ENCODE measurements around the gene CDC37L1.
A peak's percentile ranks its signal among the peaks of the same experiment; 100 is the strongest.

The CDC37L1 gene

DNA sequence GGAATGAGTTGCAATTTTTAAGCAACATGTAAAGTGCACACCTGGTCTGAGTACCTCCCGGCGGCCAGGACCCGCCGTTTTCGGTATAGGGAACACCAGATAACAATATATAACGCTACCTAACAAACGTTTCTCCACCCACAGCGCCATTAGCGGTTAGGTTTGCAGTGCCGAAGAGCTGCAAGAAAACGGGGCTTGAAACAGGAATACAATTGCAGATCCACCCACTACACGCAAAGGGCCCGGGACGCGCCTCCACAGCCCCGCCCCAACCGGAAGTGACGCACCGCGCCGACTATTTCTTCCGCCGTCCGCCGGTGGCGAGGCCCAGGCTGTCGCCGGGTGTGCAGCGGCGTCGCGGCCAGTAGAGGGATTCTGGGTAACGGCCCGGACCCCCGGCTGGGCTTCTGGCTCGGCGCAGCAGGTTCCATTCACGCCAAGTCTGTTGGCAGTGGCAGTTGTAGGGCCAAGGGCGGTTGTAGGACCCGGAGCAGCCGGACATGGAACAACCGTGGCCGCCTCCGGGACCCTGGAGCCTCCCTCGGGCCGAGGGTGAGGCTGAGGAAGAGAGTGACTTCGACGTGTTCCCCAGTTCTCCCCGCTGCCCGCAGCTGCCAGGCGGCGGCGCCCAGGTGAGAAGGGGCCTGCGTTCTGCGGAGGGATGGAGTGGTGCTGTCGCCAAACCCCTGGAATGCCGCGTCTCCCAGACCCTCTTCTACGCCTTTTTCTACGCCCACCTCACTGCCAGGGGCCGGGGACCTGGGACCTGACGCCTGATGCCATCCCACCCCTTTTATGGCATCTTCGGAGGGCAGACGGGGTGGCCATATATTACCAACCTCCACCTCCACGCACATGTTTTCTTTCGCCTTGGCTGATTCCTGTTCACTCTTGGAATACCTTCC is at the start of gene CDC37L1:
TSS of gene CDC37L1 (plus strand) at position 302 of the 905 bp plus-strand sequence. CDS start at position 501, 199 bp downstream.
- DNase-seq (ENCODE audit: low read depth): peak; percentile 80
- TF ChIP-seq CTCF (conservative IDR thresholded peaks at IDR 0.05; ENCODE audit: low read depth, low read length): peak; percentile 49
- H3K4me3 ChIP-seq (ENCODE audit: low read length): peak within 1 kb of the TSS; percentile 72

GRCh38 chr9:4630836-4631235 is 48.5 kb upstream of the CDC37L1 start:
- no peak overlapping the region for H3K4me3 ChIP-seq (ENCODE audit: low read length)
- DNase-seq (ENCODE audit: low read depth): no peak
- TF ChIP-seq CTCF (conservative IDR thresholded peaks at IDR 0.05; ENCODE audit: low read depth, low read length): no peak

GRCh38 chr9:4638968-4639367 is 40.4 kb upstream of the CDC37L1 start:
- no peak for DNase-seq (ENCODE audit: low read depth)
- no peak overlapping the region for H3K4me3 ChIP-seq (ENCODE audit: low read length)
- TF ChIP-seq CTCF (conservative IDR thresholded peaks at IDR 0.05; ENCODE audit: low read depth, low read length): no peak

DNA sequence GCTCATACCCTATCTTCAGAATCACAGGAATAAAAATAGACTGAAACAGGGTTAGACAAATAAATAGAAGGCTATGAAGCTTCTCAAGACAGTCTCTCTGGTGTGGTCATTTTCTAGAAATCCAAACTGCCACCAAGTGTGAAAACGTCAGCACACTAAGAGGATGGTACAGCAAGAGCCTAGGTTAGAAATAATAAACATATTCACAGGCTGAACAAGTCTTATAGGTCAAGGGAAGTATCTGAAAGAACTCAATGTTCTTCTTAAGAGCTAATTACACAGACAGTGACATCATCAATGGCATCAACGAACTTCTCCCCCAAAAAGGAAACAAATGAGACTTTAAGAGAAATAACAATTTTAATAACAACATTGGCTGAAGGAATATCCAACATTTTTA is 39.9 kb upstream of the CDC37L1 start:
- DNase-seq (ENCODE audit: low read depth): no peak
- H3K4me3 ChIP-seq (ENCODE audit: low read length): no peak overlapping the region
- no peak for TF ChIP-seq CTCF (conservative IDR thresholded peaks at IDR 0.05; ENCODE audit: low read depth, low read length)

DNA sequence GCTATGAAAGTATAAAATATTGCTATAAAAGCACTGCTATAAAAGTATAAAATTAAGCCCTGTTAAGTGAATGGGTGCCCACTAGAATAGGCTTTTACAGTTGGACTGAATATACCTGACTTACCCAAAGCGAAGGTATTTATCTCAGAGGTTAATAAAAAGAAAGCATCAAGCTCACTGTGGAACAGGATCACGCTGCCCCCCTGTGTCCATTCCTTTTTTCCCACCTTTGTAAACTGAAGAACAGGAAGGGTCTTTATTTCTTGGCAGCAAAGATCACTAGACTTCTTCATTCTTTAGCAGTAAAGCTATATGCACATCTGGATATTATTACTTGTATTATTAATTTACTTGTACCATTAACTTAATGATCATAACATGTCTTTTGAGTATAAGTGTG is 39.3 kb upstream of the CDC37L1 start:
- no peak overlapping the region for H3K4me3 ChIP-seq (ENCODE audit: low read length)
- no peak for DNase-seq (ENCODE audit: low read depth)
- peak; percentile 60 for TF ChIP-seq CTCF (conservative IDR thresholded peaks at IDR 0.05; ENCODE audit: low read depth, low read length)

- no peak for DNase-seq (ENCODE audit: low read depth)
- no peak overlapping the region for H3K4me3 ChIP-seq (ENCODE audit: low read length)
- no peak for TF ChIP-seq CTCF (conservative IDR thresholded peaks at IDR 0.05; ENCODE audit: low read depth, low read length)
Observed at GRCh38 chr9:4642351-4642750, 37.0 kb upstream of the CDC37L1 start.

DNA sequence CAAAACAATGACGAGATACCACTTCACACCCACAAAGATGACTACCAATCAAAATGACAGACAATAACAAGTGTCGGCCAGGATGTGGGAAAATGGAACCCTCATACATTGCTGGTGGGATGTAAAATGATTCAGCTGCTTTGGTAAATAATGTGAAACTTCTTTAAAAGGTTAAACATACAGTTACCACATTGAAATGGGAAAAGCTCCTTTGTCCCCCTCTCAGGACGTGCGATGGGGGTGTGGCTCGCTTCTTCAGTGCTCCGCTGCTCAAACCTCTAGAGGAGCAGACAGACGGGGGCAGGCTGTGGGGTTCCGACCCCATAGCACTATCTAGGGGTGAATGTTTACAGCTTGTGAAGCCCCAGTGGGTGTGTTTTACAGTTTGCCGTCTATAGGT is 25.3 kb upstream of the CDC37L1 start:
- no peak for DNase-seq (ENCODE audit: low read depth)
- H3K4me3 ChIP-seq (ENCODE audit: low read length): no peak overlapping the region
- TF ChIP-seq CTCF (conservative IDR thresholded peaks at IDR 0.05; ENCODE audit: low read depth, low read length): no peak
